GM20000 (cell line): Measurements from ENCODE around the gene PGAM1.

Experiments
- DNase-seq: peaks from one replicate; pipeline ENCODE4 v3.0.0; 2012; ENCODE audit warnings: low spot score
- TF ChIP-seq, protein P1 (sequence below): IDR thresholded peaks from 2 replicates; pipeline ENCODE4 v1.5.1; 2012; ENCODE audit warnings: mild to moderate bottlenecking, control low read depth; ENCODE audit errors: extremely low read depth, missing control alignments

PGAM1 gene

DNA sequence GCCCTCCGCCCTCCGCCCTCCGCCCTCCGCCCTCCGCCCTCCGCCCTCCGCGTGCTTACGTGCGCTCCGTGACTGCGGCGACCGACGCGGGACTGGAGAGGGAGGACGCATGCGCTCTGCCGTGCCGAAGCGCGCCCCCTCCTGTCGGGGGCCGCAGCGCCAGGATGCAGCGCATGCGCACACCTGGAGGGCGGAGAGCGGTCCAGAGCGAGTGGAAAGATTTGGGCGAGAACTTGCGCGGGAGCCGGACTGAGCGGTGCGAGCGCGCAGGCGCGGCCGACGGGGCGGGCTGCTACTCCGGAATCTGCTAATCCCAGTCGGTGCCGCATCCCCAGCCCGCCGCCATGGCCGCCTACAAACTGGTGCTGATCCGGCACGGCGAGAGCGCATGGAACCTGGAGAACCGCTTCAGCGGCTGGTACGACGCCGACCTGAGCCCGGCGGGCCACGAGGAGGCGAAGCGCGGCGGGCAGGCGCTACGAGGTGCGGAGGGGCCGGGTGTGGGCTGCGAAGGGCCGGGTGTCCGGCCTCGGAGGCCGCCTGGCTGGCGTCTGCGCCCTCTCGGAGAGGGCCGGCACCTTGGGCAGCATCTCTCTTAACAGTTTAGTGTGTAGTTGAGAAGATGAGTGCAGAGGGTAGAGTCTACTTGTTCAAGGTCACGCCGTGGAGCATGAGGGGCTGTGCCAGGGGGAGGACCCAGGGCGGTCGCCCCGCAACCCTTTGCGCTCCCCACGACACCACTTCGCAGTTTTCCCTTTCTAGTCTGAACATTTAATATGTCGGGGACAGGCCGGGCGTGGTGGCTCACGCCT is at the start of gene PGAM1:
PGAM1 (plus strand) TSS at position 228 of the 812 bp plus-strand sequence; CDS start at position 345, 117 bp downstream.
- TF ChIP-seq, protein P1, sequence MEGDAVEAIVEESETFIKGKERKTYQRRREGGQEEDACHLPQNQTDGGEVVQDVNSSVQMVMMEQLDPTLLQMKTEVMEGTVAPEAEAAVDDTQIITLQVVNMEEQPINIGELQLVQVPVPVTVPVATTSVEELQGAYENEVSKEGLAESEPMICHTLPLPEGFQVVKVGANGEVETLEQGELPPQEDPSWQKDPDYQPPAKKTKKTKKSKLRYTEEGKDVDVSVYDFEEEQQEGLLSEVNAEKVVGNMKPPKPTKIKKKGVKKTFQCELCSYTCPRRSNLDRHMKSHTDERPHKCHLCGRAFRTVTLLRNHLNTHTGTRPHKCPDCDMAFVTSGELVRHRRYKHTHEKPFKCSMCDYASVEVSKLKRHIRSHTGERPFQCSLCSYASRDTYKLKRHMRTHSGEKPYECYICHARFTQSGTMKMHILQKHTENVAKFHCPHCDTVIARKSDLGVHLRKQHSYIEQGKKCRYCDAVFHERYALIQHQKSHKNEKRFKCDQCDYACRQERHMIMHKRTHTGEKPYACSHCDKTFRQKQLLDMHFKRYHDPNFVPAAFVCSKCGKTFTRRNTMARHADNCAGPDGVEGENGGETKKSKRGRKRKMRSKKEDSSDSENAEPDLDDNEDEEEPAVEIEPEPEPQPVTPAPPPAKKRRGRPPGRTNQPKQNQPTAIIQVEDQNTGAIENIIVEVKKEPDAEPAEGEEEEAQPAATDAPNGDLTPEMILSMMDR: peak; percentile 94
- peak; percentile 100 for DNase-seq

DNA sequence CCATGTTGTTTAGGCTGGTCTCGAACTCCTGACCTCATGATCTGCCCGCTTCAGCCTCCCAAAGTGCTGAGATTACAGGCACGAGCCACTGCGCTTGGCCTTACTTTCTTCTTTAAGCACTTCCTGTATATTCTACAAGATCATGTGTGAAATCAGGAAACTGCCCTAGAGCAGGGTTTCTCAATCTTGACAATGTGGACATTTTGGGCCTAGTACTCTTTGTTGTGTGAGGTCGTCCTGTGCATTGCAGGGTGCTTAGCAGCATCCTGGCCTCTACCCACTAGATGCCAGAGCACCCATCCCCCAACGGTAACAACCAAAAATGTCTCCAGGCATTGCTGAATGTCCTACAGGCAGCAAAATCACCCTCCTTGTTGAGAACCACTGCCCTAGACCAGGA is 49.6 kb upstream of the PGAM1 start:
- DNase-seq: no peak
- TF ChIP-seq, protein P1: no peak

DNA sequence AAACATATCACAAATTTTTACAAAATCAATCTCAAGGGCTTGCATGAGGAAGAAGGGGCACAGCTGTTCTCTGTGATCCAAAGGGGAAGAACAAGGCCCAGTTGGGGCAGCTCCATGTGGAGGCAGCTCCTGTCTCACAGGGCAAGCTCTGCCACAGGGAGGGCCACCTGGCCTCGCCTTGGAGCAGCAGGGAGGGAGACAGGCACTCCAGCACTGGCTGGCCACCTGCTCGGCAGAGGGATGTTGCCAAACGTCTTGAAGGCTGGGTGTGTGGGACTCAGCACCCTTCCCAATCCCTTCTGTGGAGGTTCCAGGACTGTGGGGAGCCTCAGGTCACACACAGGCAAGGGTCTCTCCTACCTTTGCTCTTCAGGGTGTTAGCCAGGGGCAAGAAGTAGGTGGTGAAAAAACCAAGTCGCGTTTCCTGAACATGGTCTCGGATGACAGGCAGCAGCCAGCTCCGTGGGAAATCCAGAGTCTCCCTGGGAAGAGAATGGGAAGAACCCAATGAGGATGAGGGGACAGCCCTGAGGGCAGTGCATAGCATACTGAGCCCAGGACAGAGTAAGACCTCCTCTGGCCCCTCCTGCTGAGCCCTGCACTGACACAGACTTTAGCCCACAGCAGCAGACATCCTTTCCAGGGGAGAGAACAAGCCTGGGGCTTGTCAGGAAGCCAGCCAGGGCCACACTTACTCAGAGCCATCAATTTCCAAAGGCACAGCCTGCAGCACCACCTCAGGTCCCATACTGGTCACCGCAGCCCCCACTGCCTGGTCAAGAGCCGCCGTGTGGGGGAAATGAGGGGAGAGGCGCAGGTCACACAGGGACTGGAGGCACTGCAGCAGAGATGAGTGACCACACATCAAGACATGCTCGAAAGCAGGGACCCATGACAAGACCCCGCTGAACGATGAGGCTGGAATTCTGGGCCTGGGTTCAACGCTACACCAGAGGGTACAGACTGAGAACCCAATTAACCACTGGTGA is 46.8 kb upstream of the PGAM1 start:
- TF ChIP-seq, protein P1: no peak

DNA sequence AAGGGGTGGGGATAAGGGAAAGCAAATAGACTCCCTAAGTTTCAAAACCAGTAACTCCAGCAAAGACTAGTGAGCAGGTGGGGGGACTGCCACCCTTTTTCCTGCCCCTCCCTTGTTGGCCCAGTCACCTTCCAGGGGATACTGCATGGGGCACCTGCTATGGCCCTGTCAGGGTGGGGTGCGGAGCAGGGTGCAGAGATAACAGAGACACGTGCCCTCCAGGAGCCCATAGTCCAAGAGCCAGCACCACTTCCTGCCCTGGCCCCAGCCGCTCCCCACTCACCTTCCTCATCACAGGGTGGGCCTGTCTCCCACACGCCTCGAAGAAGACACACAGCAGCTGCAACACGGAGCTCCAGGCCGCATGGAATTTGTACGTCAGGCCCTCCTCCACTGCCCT is 45.5 kb upstream of the PGAM1 start:
- TF ChIP-seq, protein P1: no peak
- DNase-seq: no peak

More for the DNA sequence above, 46.8 kb upstream of the PGAM1 start:
- no peak for DNase-seq

DNA sequence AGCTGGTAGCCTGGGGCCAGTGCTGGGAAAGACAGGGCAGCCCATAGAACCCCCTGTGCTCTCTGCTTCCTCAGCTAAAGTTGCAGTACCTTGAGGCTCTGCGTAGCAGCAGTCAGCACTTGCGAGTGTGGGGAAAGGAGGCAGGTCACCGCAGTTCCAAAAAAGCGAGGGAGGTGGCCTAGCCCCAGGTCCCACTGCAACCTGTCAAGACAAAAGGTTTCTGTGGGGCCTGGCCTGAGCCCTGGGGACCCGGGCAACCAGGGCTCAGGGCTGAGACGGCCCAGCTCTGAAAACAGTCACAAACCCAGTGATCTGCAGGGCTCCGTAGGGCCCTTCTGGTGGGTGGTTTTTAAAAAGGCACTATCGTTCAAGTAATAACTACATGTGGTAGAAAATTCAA is 44.4 kb upstream of the PGAM1 start:
- DNase-seq: no peak
- TF ChIP-seq, protein P1: no peak

DNA sequence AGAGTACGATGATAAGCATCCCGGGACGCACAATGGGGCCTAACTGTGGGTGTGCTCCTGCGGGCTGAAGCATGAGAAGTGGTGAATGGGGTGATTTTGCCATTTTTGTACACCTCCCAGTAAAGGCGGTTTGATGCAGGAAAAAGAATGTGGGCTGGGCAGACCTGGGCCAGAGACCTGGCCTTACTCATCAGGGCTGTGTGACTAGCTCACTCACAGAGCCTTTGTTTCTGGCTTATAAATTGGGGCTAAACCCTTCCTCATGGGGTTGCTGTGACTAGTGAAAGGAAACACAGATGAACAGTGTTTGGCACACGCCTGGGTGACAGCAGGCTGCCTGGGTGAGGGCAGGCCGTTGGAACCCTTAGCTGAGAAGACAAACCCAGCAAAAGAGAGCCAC is 42.8 kb upstream of the PGAM1 start:
- TF ChIP-seq, protein P1: no peak
- DNase-seq: no peak

DNA sequence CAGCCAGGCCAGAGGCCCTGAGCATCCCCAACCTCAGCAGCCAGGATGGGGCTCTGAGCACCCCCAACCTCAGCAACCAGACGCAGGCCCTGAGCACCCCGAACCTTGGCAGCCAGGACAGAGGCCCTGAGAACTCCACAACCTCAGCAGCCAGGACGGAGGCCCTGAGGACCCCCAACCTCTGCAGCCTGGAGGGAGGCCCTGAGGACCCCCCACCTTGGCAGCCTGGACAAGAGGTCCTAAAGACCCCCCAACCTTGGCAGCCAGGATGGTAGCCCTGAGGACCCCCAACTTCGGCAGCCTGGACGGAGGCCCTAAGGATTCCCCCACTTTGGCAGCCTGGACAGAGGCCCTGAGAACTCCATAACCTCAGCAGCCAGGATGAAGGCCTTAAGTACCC is 41.8 kb upstream of the PGAM1 start:
- TF ChIP-seq, protein P1: no peak
- DNase-seq: no peak
